Endodermal cell (in vitro differentiated cells): ENCODE data around the gene HIRA. TPM values are rescaled to one million over a fixed set of nuclear protein-coding genes. Genes with fewer than 3 reads are reported as not detected.

Experiments used
- DNase-seq: peaks from one replicate; pipeline ENCODE4 v3.0.0-alpha.2; 2017
- H3K27ac ChIP-seq: 2 replicates; pipeline ENCODE4 v1.5.1; 2013; ENCODE audit warnings: mild to moderate bottlenecking, low read depth, low read length, moderate library complexity
- H3K27me3 ChIP-seq: 2 replicates; pipeline ENCODE4 v1.6.1; 2013; ENCODE audit warnings: mild to moderate bottlenecking, low read length, moderate library complexity; ENCODE audit not compliant: insufficient read depth, control insufficient read depth, poor library complexity, severe bottlenecking
- H3K36me3 ChIP-seq: 2 replicates; pipeline ENCODE4 v1.7.0; 2013; ENCODE audit warnings: mild to moderate bottlenecking, low read length, moderate library complexity; ENCODE audit not compliant: control insufficient read depth, insufficient read depth
- H3K4me1 ChIP-seq: one replicate; pipeline ENCODE4 v1.7.0; 2013; ENCODE audit warnings: low read length; ENCODE audit not compliant: control insufficient read depth, insufficient read depth
- H3K4me3 ChIP-seq: 2 replicates; pipeline ENCODE4 v1.5.1; 2013; ENCODE audit warnings: mild to moderate bottlenecking, low read length, moderate library complexity
- H3K9ac ChIP-seq: 2 replicates; pipeline ENCODE4 v1.6.1; 2013; ENCODE audit warnings: mild to moderate bottlenecking, low read length, moderate library complexity; ENCODE audit not compliant: poor library complexity, severe bottlenecking; ENCODE audit errors: extremely low read depth
- H3K9me3 ChIP-seq: 2 replicates; pipeline ENCODE4 v1.6.1; 2013; ENCODE audit warnings: mild to moderate bottlenecking, low read length, moderate library complexity; ENCODE audit not compliant: control insufficient read depth
- H3K27ac Mint-ChIP-seq: 2 replicates; pipeline ENCODE4 v1.8.0; 2020; ENCODE audit warnings: mixed read lengths
- H3K27me3 Mint-ChIP-seq: 2 replicates; pipeline ENCODE4 v1.8.0; 2021; ENCODE audit warnings: mild to moderate bottlenecking, mixed read lengths; ENCODE audit not compliant: insufficient read depth
- H3K36me3 Mint-ChIP-seq: 2 replicates; pipeline ENCODE4 v1.8.0; 2020; ENCODE audit warnings: low read depth, mixed read lengths
- H3K4me1 Mint-ChIP-seq: 2 replicates; pipeline ENCODE4 v1.8.0; 2020; ENCODE audit warnings: mixed read lengths
- H3K4me3 Mint-ChIP-seq: 2 replicates; pipeline ENCODE4 v1.8.0; 2020; ENCODE audit warnings: mild to moderate bottlenecking, moderate library complexity, mixed read lengths
- H3K9me3 Mint-ChIP-seq: 2 replicates; pipeline ENCODE4 v1.8.0; 2020; ENCODE audit warnings: mild to moderate bottlenecking, mixed read lengths
- WGBS, 2 experiments: methylation state at CpG; one replicate each; pipeline versions ENCODE4 v1.1.5 to v1.1.7; 2013; ENCODE audit warnings: missing lambda C conversion rate in 2 of 2, mixed read lengths in 1 of 2; ENCODE audit not compliant: insufficient coverage in 1 of 2, insufficient read length in 1 of 2; 5-methylcytosine and 5-hydroxymethylcytosine counted together
- total RNA-seq, 2 donors: library from RNA; stranded (reverse); fragmentation: NEBNext Ultra II Directional in 1 of 2; extraction: Animal tissue kit (Norgen Biotek cat#: 25700) in 1 of 2; gene quantifications; 2 replicates in 1 of 2; 3 replicates in 1 of 2; pipeline ENCODE4 v1.2.1, GENCODE V29; 2021
- TF ChIP-seq, protein P1 (sequence below): fragments of 200-600 bp; sonication (generic); conservative IDR thresholded peaks from 2 replicates; pipeline ENCODE4 v1.5.0; 2021; ENCODE audit warnings: antibody characterized with exemption, mild to moderate bottlenecking

Gene HIRA
- total RNA-seq, 2 donors from 2014 or later: 44.8 to 46.6 TPM

DNA sequence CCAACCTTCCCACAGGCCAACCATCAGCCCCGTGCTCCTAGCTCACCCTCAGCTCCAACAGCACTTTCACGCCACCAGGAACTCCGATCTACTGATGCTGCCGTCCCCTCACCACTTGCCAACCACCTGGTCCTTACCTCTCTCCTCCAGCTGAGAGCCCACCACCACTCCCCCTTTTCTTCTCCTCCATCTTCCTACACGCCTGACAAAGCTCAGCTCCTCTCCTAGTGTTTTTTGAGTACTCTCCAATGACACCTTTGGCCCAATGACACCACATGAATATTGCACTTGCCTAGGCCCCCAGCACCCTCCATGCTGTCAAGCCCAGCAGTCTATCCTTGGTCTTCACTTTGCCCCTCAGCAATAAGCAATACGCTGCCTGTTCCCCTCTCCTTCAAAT lies 30.7 kb downstream of the HIRA start:
- Histone ChIP-seq H3K27ac (no peak overlapping the region), H3K4me3 (no peak overlapping the region), H3K27me3 (no peaks in the 10 kb centered on the region), H3K4me1 (no peaks in the 10 kb centered on the region), H3K9ac (no peak overlapping the region), H3K36me3 (peaks cover 85% of the 10 kb centered on the region), H3K9me3 (no peaks in the 10 kb centered on the region)
- H3K27ac Mint-ChIP-seq: no peak overlapping the region
- H3K9me3 Mint-ChIP-seq: no peaks in the 10 kb centered on the region
- peaks cover 54% of the 10 kb centered on the region for H3K36me3 Mint-ChIP-seq
- no peaks in the 10 kb centered on the region for H3K27me3 Mint-ChIP-seq
- TF ChIP-seq, protein P1, sequence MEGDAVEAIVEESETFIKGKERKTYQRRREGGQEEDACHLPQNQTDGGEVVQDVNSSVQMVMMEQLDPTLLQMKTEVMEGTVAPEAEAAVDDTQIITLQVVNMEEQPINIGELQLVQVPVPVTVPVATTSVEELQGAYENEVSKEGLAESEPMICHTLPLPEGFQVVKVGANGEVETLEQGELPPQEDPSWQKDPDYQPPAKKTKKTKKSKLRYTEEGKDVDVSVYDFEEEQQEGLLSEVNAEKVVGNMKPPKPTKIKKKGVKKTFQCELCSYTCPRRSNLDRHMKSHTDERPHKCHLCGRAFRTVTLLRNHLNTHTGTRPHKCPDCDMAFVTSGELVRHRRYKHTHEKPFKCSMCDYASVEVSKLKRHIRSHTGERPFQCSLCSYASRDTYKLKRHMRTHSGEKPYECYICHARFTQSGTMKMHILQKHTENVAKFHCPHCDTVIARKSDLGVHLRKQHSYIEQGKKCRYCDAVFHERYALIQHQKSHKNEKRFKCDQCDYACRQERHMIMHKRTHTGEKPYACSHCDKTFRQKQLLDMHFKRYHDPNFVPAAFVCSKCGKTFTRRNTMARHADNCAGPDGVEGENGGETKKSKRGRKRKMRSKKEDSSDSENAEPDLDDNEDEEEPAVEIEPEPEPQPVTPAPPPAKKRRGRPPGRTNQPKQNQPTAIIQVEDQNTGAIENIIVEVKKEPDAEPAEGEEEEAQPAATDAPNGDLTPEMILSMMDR: no peak
- H3K4me3 Mint-ChIP-seq: no peak overlapping the region
- DNase-seq: no peak
- WGBS, 2 experiments: 89 to 95% methylated on average over 6 of the region's 6 CpGs
- no peaks in the 10 kb centered on the region for H3K4me1 Mint-ChIP-seq

DNA sequence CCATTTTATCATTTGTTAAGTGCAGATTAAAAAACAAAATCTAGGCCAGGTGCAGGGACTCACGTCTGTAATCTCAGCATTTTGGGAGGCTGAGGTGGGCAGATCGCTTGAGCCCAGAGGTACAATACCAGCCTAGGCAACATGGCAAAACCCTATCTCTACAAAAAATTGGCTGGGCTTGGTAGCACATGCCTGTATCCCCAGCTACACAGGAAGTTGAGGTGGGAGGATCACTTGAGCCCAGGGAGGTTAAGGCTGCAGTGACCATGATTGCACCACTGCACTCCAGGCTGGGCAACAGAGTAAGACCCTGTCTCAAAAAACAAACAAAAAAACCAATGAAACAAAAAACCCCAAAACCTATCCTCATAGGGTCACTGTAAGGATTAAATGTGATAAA lies 32.9 kb downstream of the HIRA start:
- H3K4me1 Mint-ChIP-seq: no peaks in the 10 kb centered on the region
- no peak overlapping the region for H3K27ac Mint-ChIP-seq
- H3K9ac ChIP-seq: no peak overlapping the region
- TF ChIP-seq, protein P1: no peak
- H3K36me3 ChIP-seq: peaks cover 84% of the 10 kb centered on the region
- H3K27me3 Mint-ChIP-seq: no peaks in the 10 kb centered on the region
- no peaks in the 10 kb centered on the region for H3K9me3 Mint-ChIP-seq
- no peak for DNase-seq
- no peak overlapping the region for H3K27ac ChIP-seq
- no peak overlapping the region for H3K4me3 Mint-ChIP-seq
- no peaks in the 10 kb centered on the region for H3K27me3 ChIP-seq
- H3K4me1 ChIP-seq: no peaks in the 10 kb centered on the region
- H3K4me3 ChIP-seq: no peak overlapping the region
- H3K36me3 Mint-ChIP-seq: peaks cover 50% of the 10 kb centered on the region
- H3K9me3 ChIP-seq: no peaks in the 10 kb centered on the region
- 85 to 100% methylated on average over 1 to 2 of the region's 2 CpGs for WGBS, 2 experiments

DNA sequence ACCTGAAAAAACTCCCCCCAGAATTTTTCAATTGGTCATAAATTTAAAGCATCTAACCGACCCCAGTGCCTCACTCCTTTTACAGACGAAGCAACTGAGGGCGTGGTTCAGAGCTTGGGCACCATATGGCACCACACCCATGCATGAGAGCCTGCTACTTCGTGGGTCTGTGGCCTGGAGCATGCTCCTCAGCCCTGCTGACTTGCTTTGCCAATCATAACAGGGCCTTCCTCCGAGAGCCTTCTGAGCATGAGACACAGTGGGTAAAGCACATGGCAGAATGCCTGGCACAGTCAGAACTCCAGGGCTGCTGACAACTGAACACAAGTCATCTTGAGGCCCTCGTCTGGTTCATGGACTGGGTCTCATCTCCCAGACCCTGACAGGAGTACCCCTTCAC lies 33.3 kb downstream of the HIRA start:
- H3K4me3 Mint-ChIP-seq: no peak overlapping the region
- H3K27me3 Mint-ChIP-seq: no peaks in the 10 kb centered on the region
- no peak overlapping the region for H3K4me3 ChIP-seq
- DNase-seq: no peak
- H3K9me3 ChIP-seq: no peaks in the 10 kb centered on the region
- no peak overlapping the region for H3K27ac Mint-ChIP-seq
- H3K27ac ChIP-seq: no peak overlapping the region
- TF ChIP-seq, protein P1: no peak
- WGBS, 2 experiments: 92 to 100% methylated on average over 6 of the region's 6 CpGs
- no peaks in the 10 kb centered on the region for H3K9me3 Mint-ChIP-seq
- peaks cover 51% of the 10 kb centered on the region for H3K36me3 Mint-ChIP-seq
- H3K9ac ChIP-seq: no peak overlapping the region
- peaks cover 84% of the 10 kb centered on the region for H3K36me3 ChIP-seq
- no peaks in the 10 kb centered on the region for H3K4me1 ChIP-seq
- H3K27me3 ChIP-seq: no peaks in the 10 kb centered on the region
- no peaks in the 10 kb centered on the region for H3K4me1 Mint-ChIP-seq
